ENCODE data around the gene GOSR2. TPM values are rescaled to one million over a fixed set of nuclear protein-coding genes. Genes with fewer than 3 reads are reported as not detected.

GOSR2 gene
- total RNA-seq, 1 experiment from 2014 or later, result 53.5 TPM

GRCh38 chr17:46943501-46944393 lies 20.8 kb downstream of the GOSR2 start:
- no peak overlapping the region for H2BK5ac ChIP-seq (ENCODE audit: insufficient read length, low read length)
- no peaks in the 10 kb centered on the region for H3K23me2 ChIP-seq (ENCODE audit: insufficient read length, low read depth, low read length, poor library complexity, severe bottlenecking)
- H3K4me1 ChIP-seq (ENCODE audit: insufficient read depth, low read length), result no peaks in the 10 kb centered on the region; the same call in 1 of the 2 replicates
- H2AK5ac ChIP-seq (ENCODE audit: insufficient read length, low read length), result no peak overlapping the region
- no peak overlapping the region for H4K5ac ChIP-seq (ENCODE audit: insufficient read length, low read depth, low read length)
- Mint-ChIP-seq H3K9me3 (no peaks in the 10 kb centered on the region), H3K27me3 (ENCODE audit: low read depth) (peaks cover 1% of the 10 kb centered on the region; the same call in 1 of the 2 replicates), H3K4me1 (peaks cover 34 to 42% of the 10 kb centered on the region in 2 experiments), H3K4me3 (peak overlapping the region in 1 of 2 experiments; percentile 35; a peak in 2 of 5 replicates), H3K36me3 (ENCODE audit: insufficient read depth in 1 of 3, low read depth in 3 of 3) (peaks cover 2 to 31% (median 17%) of the 10 kb centered on the region in 3 experiments; a peak in 6 of 7 replicates), H3K27ac (peak overlapping the region in 2 of 3 experiments; percentile 52 to 83; a peak in 3 of 7 replicates)
- no peak overlapping the region for H3T11ph ChIP-seq (ENCODE audit: low read length)
- H2BK15ac ChIP-seq (ENCODE audit: low read depth, low read length), result no peak overlapping the region
- H3K23ac ChIP-seq (ENCODE audit: insufficient read length, low read depth, low read length), result no peak overlapping the region
- H3K9me3 ChIP-seq (ENCODE audit: control insufficient read depth, low read depth, low read length), result no peaks in the 10 kb centered on the region
- no peaks in the 10 kb centered on the region for H3K79me2 ChIP-seq (ENCODE audit: insufficient read depth, low read length)
- no peaks in the 10 kb centered on the region for H3K79me1 ChIP-seq (ENCODE audit: insufficient read depth, low read depth, low read length, poor library complexity, severe bottlenecking)
- no peak overlapping the region for H4K8ac ChIP-seq (replicated peaks; ENCODE audit: insufficient read length, low read depth, low read length)
- no peak overlapping the region for H3K18ac ChIP-seq (ENCODE audit: insufficient read length, low read depth, low read length)
- H2BK12ac ChIP-seq (ENCODE audit: insufficient read length, low read depth, low read length), result no peak overlapping the region
- no CpG with 5 or more reads among the region's 21 CpGs for WGBS (ENCODE audit: extremely low coverage, insufficient read length, low lambda C conversion rate)
- no peaks in the 10 kb centered on the region for H4K20me1 ChIP-seq (ENCODE audit: control insufficient read depth, insufficient read depth, insufficient read length)
- no peak overlapping the region for H3K4me2 ChIP-seq (ENCODE audit: insufficient read depth, insufficient read length, low read length)
- TF ChIP-seq CTCF (conservative IDR thresholded peaks at IDR 0.05), result no peak
- no peak overlapping the region for H3K9ac ChIP-seq (ENCODE audit: extremely low read depth, insufficient read length, low read length)
- DNase-seq, result peak; percentile 77
- no peak overlapping the region for H2AFZ ChIP-seq (ENCODE audit: low read length)
- peak overlapping the region; percentile 25; the same call in 1 of the 2 replicates for H3K14ac ChIP-seq (ENCODE audit: insufficient read depth, low read length)
- H2BK20ac ChIP-seq (ENCODE audit: low read depth, low read length, poor library complexity, severe bottlenecking), result no peak overlapping the region
- no peaks in the 10 kb centered on the region for H3K27me3 ChIP-seq (ENCODE audit: insufficient read depth, low read length)
- H3K4ac ChIP-seq (ENCODE audit: low read depth, low read length), result no peak overlapping the region
- H2BK120ac ChIP-seq (ENCODE audit: low read depth, low read length, poor library complexity, severe bottlenecking), result no peak overlapping the region
- H3K27ac ChIP-seq (ENCODE audit: insufficient read length, low read depth, low read length), result no peak overlapping the region
- no peak overlapping the region for H4K91ac ChIP-seq (ENCODE audit: insufficient read length, low read depth, low read length)
- no peak overlapping the region for H3K56ac ChIP-seq (ENCODE audit: insufficient read length, low read depth, low read length)

Data from H9 (cell line).